MM.1S (cell line): Measurements from ENCODE around the gene RAPGEFL1.

ENCODE experiments used
- DNase-seq: peaks from one replicate; pipeline ENCODE4 v3.0.0-alpha.2; 2015
- H2AFZ ChIP-seq: fragments of 300-600 bp; sonication (generic); 2 replicates; pipeline ENCODE4 v1.6.0; 2016; ENCODE audit warnings: antibody characterized with exemption, low read length
- H3F3A ChIP-seq: fragments of 300-600 bp; sonication (generic); 2 replicates; pipeline ENCODE4 v1.6.1; 2016; ENCODE audit warnings: mild to moderate bottlenecking, antibody characterized with exemption, low read length, moderate library complexity, mixed read lengths; ENCODE audit not compliant: insufficient read depth
- H3K27ac ChIP-seq: fragments of 300-600 bp; sonication (generic); 2 replicates; pipeline ENCODE4 v1.5.1; 2016; ENCODE audit warnings: mild to moderate bottlenecking, low read length
- H3K27me3 ChIP-seq: fragments of 300-600 bp; sonication (generic); replicated peaks from 2 replicates; pipeline ENCODE4 v1.6.0; 2016; ENCODE audit warnings: low read length; ENCODE audit not compliant: insufficient read depth
- H3K36me3 ChIP-seq: fragments of 300-600 bp; sonication (generic); replicated peaks from 2 replicates; pipeline ENCODE4 v1.6.1; 2016; ENCODE audit warnings: mild to moderate bottlenecking, low read length, mixed read lengths; ENCODE audit not compliant: insufficient read depth
- H3K4me1 ChIP-seq: fragments of 300-600 bp; sonication (generic); 2 replicates; pipeline ENCODE4 v1.6.1; 2016; ENCODE audit warnings: low read length, mixed read lengths
- H3K4me2 ChIP-seq: fragments of 300-600 bp; sonication (generic); 2 replicates; pipeline ENCODE4 v1.6.0; 2016; ENCODE audit warnings: low read depth, low read length
- H3K4me3 ChIP-seq: fragments of 300-600 bp; sonication (generic); 2 replicates; pipeline ENCODE4 v1.5.1; 2016; ENCODE audit warnings: low read length, mixed read lengths
- H3K79me2 ChIP-seq: fragments of 300-600 bp; sonication (generic); 2 replicates; pipeline ENCODE4 v1.6.1; 2016; ENCODE audit warnings: mixed run types, low read length, mixed read lengths
- H3K9ac ChIP-seq: fragments of 300-600 bp; sonication (generic); 2 replicates; pipeline ENCODE4 v1.6.1; 2016; ENCODE audit warnings: low read length, mixed read lengths
- H3K9me2 ChIP-seq: fragments of 300-600 bp; sonication (generic); replicated peaks from 2 replicates; pipeline ENCODE4 v1.6.1; 2016; ENCODE audit warnings: mild to moderate bottlenecking, low read length, mixed read lengths; ENCODE audit not compliant: insufficient read depth
- H3K9me3 ChIP-seq: fragments of 300-600 bp; sonication (generic); replicated peaks from 2 replicates; pipeline ENCODE4 v1.6.1; 2016; ENCODE audit warnings: mild to moderate bottlenecking, low read length, mixed read lengths; ENCODE audit not compliant: insufficient read depth
- H4K20me1 ChIP-seq: fragments of 300-600 bp; sonication (generic); 2 replicates; pipeline ENCODE4 v1.6.1; 2016; ENCODE audit warnings: mild to moderate bottlenecking, low read length, moderate library complexity, mixed read lengths; ENCODE audit not compliant: insufficient read depth
- CTCF ChIP-seq: fragments of 300-600 bp; sonication (generic); IDR thresholded peaks from 2 replicates; pipeline ENCODE4 v1.5.1; 2016; ENCODE audit warnings: antibody characterized with exemption, low read length, mixed read lengths
- EZH2 ChIP-seq: fragments of 300-600 bp; sonication (generic); optimal IDR thresholded peaks from 2 replicates; pipeline ENCODE3; 2017; ENCODE audit warnings: low read depth, mild to moderate bottlenecking, antibody characterized with exemption, low read length, mixed read lengths
- EZH2phosphoT487 ChIP-seq: fragments of 300-600 bp; sonication (generic); IDR thresholded peaks from 2 replicates; pipeline ENCODE4 v1.6.1; 2018; ENCODE audit warnings: antibody characterized with exemption, low read length

The RAPGEFL1 gene

DNA sequence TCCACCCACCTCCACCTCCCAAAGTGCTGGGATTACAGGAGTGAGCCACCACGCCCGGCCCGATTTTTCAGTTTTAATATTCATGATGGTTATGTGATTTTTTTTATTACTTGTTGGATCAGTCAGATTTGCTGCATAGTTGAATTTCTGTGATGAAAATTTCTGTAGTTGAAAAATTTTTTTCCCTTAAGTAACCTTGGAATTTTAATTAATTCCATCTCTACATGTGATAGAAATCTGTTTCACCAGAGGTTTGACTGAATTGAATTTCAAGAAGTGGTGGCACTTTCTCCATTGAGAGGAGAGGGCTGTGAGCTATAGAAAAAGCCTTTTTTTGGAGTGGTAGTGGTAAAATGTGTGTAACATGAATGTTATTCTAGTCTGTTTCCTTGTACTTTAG lies 66.5 kb downstream of the RAPGEFL1 start:
- H2AFZ ChIP-seq = no peak overlapping the region
- no peaks in the 10 kb centered on the region for H3K27me3 ChIP-seq
- no peak overlapping the region for H3K9ac ChIP-seq
- no peak for DNase-seq
- no peak for TF ChIP-seq EZH2phosphoT487
- no peak for TF ChIP-seq CTCF
- no peak for TF ChIP-seq EZH2
- H3K27ac ChIP-seq = no peak overlapping the region
- H3K36me3 ChIP-seq = no peaks in the 10 kb centered on the region
- no peak overlapping the region for H3K4me3 ChIP-seq
- no peaks in the 10 kb centered on the region for H3K9me2 ChIP-seq
- no peaks in the 10 kb centered on the region for H3K9me3 ChIP-seq
- peaks cover 53% of the 10 kb centered on the region for H3K79me2 ChIP-seq
- no peaks in the 10 kb centered on the region for H4K20me1 ChIP-seq
- no peak overlapping the region for H3K4me2 ChIP-seq
- no peaks in the 10 kb centered on the region for H3K4me1 ChIP-seq
- no peaks in the 10 kb centered on the region for H3F3A ChIP-seq

GRCh38 chr17:40244255-40244654 lies 67.0 kb downstream of the RAPGEFL1 start:
- Histone ChIP-seq H3K9me3 (no peaks in the 10 kb centered on the region), H4K20me1 (no peaks in the 10 kb centered on the region), H3K4me1 (no peaks in the 10 kb centered on the region), H3K27ac (no peak overlapping the region), H3K4me3 (no peak overlapping the region), H3K36me3 (no peaks in the 10 kb centered on the region), H3K27me3 (no peaks in the 10 kb centered on the region), H3F3A (no peaks in the 10 kb centered on the region), H3K4me2 (no peak overlapping the region), H3K79me2 (peaks cover 58% of the 10 kb centered on the region), H3K9ac (no peak overlapping the region), H3K9me2 (no peaks in the 10 kb centered on the region), H2AFZ (no peak overlapping the region)
- no peak for DNase-seq
- TF ChIP-seq CTCF = no peak
- TF ChIP-seq EZH2 = no peak
- TF ChIP-seq EZH2phosphoT487 = no peak
